NCI-H146 treated with DMSO at 0.1 percent for 48 hours (cell line): Measurements from ENCODE around the gene ALOXE3.
"Not testable (repeated sequence)": the region's sequence is repeated elsewhere in the genome, so short reads cannot be mapped to it uniquely, and the experiment has no call there.

Source experiments
- DNase-seq: peaks from one replicate; lab custom pipeline; 2025; ENCODE audit not compliant: unreplicated experiment; lab: John Stamatoyannopoulos, UW

Gene ALOXE3

DNA sequence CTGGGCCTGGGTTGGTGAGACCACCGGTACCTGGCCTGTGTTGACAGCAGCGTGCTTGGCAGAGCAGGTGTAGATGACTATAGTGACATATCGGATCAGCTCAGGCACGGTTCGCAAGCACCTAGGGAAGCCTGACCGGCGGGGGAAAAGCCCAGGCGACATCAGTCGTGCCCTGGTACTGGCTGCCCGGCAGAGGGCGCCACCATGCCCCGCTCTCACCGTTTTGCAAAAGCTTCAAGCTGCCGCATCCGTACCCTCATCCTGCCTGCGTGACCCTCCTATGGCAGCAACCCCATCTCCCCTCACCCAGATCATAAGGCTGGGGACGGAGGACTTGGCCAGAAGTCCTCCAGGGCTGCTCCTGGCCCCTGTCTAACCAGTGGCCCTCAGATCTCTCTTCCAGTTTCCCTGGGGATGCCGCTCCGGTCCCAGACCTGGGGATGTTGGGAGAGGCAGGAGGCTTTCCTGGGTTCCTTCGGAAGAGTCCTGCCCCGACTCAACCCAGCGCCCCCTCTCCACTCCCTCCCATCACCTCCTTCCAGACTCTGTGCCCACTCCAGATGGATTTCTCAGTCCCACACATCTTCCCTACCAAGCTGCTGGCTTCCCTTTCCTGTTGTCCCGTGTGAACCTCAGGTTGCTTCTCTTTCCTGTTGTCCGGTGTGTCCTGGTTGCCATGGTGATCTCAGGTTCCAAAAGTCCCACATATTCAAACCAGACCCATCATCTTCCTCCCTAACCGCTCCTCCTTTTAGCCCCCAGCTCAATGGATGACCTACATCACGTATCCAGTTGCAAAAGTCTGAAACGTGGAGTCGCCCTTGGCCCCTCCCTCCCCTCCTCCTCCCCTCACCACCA, 44.5 kb downstream of the ALOXE3 start:
- no peak for DNase-seq

DNA sequence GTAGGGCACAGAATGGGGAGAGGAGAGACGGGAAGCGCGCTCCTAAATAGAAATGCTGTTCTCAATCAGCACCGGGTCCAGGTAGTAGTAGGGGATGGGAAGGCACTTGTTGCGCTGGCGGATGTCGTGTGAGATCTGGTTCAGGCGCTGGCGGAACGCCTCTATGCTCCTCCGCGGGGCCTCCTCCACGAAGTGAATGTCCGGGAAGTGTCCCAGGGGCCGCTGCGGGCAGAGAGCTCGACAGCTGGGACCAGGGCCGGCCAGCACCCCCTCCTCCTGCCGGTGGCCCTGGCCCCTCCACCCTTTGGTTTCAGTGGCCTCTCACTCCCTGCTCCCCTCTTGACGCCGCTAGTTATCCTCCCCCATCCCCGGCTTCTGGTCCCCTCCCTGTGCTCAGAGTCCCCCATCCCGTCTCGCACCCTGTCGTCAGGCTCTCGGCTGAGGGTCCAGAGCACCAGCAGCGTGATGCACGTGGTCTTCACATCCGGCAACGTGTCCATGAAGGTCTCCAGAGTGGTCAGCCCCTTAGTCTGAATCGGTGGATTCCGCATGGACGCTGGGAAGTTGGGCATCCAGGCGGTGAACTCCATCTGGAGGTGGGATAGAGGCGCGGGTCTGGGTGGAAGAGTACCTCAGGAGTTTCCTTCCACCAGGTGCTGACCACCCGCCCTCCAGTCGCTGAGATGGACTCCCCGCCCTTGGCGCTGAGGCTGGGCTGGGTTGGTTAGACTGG, 45.4 kb downstream of the ALOXE3 start:
- DNase-seq: no peak

DNA sequence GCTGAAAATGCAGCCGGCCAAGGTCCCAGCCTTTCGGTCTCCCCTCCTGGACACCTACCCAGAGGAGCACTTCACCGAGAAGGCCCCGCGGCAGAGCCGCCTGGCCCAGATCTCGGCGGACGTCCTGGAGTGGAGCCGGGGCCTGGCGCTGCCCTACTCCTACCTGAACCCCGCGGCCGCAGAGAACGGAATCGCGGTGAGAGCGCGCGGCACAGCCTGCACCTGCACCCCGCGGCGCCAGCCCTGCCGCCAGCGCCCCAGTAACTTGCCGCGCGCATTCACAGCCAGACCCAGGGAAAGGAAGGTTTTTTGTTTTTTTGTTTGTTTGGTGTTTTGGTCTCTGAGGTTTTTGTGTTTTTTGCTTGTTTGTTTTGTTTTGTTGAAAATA, 46.0 kb downstream of the ALOXE3 start:
- DNase-seq: no peak

DNA sequence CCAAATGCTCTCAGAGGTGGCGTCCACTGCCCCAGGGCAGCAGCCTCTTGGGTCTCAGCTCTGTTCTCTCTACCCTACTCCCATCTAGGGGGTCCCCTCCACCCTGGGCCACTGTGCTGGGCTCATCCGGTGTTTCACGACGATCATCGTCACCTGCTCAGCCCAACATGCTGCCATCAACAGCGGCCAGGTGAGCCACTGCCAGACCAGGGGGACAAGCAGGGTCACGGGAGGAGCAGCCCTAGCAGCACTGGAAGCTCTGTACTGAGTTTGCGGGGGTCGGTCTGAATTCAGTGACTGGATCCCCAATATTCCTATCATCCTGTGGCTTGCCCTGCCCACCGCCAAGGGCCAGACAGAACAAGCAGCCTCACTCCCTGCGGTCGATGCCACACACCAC, 46.8 kb downstream of the ALOXE3 start:
- no peak for DNase-seq

DNA sequence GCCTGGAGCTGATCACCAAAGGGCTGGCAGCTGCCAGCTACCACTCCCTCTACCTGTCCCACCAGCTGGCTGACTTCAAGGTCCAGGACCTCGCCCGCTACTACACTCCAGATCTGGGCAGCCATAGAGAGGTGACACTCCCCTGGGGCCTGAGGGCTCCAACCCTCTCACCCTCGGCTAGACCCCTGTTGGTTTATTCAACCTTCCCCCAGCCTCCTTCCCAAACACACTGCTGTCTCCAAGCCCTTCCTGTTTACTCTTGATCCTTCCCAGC, 48.8 kb downstream of the ALOXE3 start:
- no peak for DNase-seq

DNA sequence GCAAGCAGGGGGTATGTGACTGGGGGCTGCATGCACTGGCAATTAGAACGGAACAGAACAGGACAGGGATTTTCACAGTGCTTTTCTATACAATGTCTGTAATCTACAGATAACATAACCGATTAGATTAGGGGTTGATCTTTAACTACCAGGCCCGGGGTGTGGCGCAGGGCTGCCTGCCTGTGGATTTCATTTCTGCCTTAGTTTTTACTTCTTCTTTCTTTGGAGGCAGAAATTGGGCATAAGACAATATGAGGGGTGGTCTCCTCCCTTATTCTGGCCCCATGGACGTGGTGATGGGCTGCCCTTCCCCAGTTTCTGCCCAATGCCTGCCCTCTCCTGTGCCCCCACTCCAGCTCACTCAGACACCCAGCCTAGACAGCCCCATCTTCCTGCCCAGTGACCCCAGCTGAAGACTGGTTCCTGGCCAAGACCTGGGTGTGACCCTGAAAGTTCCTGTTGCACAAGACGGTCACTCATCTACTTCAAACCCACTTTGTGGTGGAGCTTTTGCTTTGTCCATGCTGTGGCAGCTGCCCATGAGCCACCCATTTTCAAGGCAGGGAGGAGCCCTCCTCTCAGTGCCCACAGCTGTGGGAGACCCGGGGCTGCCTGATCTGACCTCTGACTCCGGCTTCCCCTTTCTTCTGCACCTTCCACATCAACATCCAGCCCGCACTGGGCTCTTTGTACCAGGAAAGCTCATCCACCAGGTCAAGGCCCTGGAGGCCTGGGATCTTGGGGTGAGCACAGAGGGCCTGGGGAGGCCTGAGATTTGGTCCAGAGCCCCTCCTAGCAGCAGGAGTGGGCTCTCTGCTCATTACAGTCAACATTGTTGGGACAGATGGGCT, 49.4 kb downstream of the ALOXE3 start:
- no peak for DNase-seq

DNA sequence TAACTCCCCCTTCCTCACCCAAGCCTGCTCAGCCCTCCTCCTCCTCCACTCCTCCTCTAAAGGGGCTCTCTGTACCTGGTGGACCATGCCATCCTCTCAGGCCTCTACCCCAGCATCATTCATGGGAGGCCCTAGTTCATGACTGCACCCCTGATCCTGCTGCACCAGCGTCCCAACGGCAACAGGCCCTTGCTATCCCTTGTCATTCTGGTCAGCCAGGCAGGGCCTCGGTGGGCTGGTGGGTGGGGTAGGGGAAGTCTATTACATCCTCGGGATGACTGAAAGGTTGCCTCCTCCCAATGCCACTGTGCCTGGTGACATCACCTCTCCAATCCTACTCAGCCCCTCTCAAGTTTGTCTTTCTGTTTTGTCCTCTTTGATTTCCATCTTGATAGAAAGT, 50.5 kb downstream of the ALOXE3 start:
- no peak for DNase-seq

DNA sequence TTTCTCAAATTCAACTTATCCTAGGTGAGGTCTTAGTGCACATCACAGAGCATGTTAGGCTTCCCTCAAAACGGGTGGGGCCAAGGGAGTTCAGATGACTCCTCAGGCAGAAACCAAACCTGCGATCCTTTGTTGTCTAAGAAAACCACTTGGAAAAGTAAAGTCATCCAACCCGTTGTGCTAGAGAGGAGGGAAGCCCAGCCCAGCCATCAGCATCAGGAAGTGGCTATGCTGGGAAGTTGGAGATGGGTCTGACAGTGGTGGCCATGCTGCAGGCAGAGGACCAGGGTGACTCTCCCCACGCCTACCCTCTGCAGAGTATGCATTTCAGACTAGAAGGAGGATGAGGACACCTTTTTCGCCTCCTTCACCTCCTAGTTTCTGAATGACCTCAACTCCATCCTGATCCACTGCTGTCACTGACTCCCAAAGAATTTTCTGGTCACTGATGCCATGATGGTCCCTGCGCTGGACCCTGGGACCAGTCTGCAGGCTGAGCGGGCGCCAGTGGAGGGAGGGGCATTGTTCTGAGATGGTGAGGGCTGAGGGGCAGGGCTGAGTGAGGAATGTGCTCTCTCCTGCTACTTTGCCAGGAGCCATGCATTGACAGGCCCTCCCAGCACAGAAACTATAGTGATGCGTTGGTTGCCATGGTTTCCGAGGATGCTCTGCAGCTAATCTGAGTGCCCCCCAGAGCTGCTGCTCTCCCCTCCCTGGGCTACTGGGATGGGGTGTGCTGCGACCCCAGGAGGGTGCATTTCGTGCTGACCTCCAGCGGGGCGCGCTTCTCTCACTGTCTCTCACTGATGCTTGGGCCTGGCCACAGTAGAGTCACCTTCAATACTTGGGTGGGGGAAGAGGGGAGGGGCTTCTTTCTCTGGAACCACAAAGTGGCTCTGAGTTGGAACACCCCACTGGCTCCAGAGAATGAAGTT, 51.2 kb downstream of the ALOXE3 start:
- no peak for DNase-seq

DNA sequence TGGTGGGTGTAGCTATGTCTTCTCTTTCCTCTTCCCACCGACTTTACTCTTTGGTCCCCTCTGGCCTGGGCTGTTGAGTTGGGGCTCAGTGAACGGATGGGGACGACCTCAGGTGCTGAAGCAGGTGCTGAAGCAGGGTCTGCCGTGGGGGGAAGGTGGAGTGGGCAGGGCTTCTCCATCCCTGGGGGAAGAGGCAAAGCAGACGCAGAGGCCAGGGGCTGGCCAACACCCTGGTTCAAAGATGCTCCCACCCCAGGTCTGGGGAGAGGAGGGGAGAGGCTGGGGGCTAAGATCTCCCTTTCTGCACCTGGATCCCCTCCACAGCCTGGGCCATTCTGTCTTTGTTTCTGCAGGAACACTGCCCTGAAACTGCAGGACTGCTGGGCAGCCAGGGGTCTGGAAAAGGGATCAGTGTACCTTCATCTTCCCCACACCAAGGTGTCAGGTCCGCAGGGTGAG, 53.7 kb downstream of the ALOXE3 start:
- DNase-seq: no peak

DNA sequence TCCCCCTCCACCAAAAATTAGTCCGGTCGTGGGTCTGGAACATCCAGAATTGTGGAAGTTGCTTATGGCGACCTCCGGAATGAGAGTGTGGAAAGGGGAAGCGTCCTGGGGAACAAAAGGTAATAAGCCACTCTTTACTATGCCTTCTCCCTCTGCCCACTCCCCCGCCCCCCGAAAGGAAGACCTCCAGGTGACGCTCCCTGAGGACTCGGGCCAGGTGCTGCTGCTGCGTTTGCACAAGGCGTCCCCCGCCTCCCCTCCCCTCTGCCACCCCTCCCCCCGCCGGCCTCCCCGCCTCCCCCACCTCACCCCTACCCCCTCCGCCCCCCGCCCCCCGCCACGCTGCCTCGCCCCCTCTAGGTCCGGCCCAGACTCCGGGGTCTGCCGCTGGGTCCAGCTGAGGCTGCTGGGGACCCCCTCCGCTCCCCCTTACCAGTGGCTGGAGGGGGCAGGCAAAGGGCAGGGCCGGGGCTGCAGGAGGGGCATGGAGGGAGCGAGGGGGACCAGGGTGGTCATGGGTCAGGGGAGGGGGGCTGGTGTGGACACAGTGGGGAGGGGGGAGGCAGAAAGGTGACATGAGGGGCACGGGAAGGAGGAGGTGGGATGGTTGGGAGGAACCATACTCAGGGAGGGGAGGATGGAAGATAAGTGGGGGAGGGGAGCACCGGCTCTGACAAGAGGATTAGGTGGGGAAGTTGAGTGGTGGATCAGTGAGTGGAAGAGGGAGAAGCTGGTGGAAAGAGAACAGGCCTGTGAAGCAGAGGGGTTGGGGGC, 54.4 kb downstream of the ALOXE3 start:
- DNase-seq: no peak

DNA sequence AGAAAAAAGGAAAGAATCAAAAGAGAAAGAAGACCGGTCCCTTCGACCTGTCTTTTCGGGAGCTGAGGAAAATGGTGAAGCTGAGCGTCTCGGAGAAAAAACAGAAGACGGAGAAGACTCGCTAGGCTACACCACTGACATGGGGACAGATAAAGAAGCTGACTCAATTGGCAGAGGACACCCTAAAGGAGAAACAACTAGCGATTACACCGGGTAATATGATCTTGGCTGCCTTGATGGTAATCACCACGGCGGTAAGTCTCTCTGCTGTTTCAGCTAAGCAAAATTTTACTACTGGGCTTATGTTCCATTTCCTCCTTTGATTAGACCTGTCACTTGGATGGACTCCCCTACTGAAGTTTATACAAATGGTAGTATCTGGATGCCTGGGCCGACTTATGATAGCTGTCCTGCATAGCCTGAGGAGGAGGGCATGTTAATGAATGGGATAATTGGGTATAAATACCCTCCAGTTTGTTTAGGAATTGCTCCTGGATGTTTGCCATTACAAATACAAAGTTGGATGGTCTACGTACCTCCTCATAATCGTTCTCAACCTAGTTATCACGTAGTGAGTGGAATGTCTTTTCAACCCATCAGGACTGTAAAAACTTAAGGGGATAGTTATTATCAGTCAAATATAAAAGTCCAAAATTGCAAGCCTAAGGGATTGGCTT, 55.4 kb downstream of the ALOXE3 start:
- peak; percentile 10 for DNase-seq

DNA sequence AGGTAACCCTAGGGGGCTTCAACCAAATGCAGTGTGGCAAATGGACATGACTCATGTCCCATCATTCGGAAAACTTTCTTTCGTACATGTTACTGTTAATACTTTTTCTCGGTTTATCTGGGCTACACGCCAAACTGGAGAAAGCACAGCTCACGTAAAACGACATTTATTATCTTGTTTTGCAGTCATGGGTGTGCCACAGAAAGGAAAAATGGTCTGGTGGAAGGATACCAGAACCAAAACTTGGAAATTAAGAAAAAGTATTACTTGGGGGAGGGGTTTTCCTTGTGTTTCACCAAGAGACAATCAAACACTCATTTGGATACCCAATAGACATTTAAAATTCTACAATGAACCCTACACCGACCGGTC, 55.9 kb downstream of the ALOXE3 start:
- DNase-seq: no peak

DNA sequence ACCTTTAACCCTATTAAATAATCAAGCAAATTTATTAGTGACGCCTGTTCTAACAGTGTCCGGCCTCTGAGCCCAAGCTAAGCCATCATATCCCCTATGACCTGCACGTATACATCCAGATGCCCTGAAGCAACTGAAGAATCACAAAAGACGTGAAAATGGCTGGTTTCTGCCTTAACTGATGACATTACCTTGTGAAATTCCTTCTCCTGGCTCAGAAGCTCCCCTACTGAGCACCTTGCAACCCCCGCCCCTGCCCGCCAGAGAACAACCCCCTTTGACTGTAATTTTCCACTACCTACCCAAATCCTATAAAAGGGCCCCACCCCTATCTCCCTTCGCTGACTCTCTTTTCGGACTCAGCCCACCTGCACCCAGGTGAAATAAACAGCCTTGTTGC, 56.5 kb downstream of the ALOXE3 start:
- not testable (repeated sequence) for DNase-seq

DNA sequence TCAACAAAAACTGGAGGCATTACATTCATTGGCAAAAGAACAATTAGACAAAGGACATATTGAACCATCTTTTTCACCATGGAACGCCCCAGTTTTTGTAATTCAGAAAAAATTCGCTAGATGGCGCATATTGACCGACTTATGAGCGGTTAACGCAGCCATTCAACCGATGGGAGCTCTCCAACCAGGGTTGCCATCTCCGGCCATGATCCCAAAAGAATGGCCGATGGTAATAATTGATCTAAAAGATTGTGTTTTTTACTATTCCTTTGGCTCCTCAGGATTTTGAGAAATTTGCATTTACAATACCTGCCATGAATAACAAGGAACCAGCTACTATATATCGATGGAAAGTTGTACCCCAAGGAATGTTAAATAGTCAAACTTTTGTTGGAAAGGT, 58.0 kb downstream of the ALOXE3 start:
- peak; percentile 56 for DNase-seq

DNA sequence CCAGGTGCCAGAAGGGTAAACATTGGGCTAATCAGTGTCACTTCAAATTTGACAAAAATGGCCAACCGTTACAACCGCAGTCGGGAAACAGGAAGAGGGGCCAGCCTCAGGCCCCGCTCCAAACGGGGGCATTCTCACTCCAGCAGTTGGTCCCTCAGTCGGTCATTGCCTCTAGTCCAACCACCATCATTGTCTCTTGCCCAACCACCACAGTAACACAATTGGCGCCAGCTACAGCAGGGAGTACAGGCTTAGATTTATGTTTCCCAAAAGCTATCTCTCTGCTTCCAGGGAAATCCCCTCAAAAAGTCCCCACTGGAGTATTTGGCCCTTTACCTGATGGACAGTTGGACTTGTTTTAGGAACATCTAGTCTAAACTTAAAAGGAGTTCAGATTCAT, 59.2 kb downstream of the ALOXE3 start:
- no peak for DNase-seq

DNA sequence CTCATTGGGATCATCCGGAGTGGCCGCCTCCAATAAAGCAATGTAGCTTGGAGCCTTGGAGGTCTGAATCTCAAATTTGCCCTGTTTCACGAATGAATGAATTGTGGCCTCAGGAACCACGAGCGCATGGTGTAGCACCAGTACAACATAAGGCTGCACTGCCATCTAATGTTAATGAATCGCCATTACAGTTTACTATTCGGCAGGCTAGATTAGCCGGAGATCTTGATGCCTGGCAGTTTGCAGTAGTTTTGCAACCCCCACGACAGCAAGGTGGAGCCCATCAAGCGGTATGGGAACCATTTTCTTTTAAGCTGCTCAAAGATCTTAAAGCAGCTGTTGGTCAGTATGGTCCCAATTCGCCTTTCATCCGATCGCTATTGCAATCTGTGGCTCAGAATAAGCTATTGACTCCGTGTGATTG, 60.6 kb downstream of the ALOXE3 start:
- peak; percentile 66 for DNase-seq

DNA sequence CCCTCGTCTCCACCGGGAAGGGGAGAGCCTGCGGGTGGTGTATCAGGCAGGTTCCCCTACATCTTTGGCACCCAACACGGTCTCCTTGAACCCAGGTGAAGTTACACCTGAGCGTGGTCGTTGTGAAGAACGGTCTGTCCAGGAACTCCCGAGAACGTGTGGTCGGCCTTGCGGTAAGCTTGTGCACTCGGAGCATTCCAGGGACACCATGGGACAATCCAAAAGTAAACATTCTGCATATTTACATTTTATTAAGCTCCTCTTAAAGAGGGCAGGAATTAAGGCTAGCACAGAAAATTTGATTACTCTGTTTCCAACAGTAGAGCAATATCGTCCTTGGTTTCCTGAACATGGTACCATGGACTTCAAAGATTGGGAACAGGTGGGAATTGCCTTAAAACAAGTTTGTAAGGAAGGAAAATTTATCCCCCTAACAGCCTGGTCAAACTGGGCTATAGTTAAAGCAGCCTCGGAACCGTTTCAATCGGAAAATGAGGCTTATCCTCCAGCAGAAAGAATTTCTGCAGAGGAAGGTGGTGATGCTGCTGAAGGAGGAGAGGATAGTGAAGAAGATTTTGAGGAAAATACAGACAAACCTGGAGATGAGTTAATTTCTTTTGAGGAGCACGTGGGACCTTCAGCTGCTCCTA, 61.2 kb downstream of the ALOXE3 start:
- no peak for DNase-seq

DNA sequence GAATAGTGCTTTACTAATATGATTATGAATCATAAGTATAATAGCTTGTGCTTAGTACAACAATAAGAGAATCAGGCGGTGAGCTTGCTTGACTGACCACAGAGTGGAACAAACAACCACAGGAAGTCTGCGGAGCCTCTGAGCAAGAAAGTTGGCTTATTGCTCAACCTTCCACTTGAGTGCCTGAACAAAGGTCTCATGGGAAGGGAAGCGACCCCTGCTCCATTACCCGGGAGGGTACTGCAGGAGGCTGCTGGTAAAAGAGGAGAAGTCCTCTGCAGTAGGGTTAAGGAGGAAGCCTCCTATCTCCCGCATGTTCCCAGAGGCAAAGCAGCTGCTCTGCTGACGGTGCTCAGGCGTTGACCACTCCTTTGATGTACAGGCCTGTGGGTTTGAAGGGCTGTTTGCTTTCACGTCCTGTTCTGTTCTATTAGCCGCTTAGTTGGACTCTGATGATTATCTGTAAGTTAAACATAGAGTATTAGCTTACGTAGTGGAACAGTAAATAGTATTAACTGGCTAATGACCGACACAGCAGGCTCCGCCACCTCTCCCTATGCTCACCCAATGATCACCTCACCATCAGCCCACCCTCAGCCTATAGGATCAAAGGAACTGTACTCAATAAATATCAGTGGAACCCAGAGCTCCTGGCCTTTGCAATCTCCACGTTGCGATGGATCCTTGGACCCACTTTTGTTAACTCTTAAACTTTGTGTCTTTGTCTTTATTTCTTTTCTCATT, 61.9 kb downstream of the ALOXE3 start:
- DNase-seq: peak; percentile 79
